ENCODE data around the gene KMT2B. TPM values are rescaled to one million over a fixed set of nuclear protein-coding genes. Genes with fewer than 3 reads are reported as not detected.
A peak's percentile ranks its signal among the peaks of the same experiment; 100 is the strongest.

Gene KMT2B
- total and polyA plus RNA-seq, 2 of the 8 experiments (the other 6 are each of a cell fraction or from before 2014, with no cell fraction given): 26.7 to 38.6 TPM

- Histone ChIP-seq H2AFZ (ENCODE audit: low read length) (no peak overlapping the region), H4K8ac (ENCODE audit: extremely low read depth, insufficient read depth, low read length) (peak overlapping the region; percentile 69), H2BK5ac (ENCODE audit: low read depth, low read length) (no peak overlapping the region), H3K14ac (ENCODE audit: insufficient read length) (no peak overlapping the region), H2BK15ac (ENCODE audit: low read length) (no peak overlapping the region), H3K18ac (ENCODE audit: extremely low read depth, low read length) (no peak overlapping the region; the same call in 1 of the 2 replicates), H4K5ac (ENCODE audit: insufficient read length, low read depth, low read length) (no peak overlapping the region), H3K27ac (ENCODE audit: low read depth, low read length) (no peak overlapping the region; the same call in 1 of the 2 replicates), H2BK120ac (replicated peaks; ENCODE audit: low read depth, low read length) (no peak overlapping the region), H3K36me3 (ENCODE audit: control insufficient read depth in 2 of 4, insufficient read depth in 4 of 4, low read length in 3 of 4) (peaks cover 10 to 28% (median 15%) of the 10 kb centered on the region in 4 experiments; a peak in 7 of 8 replicates), H3K23ac (ENCODE audit: insufficient read length) (no peak overlapping the region), H3K4me1 (replicated peaks in 1 of 4; ENCODE audit: control insufficient read depth in 3 of 4, insufficient read depth in 4 of 4, low read length in 3 of 4) (peaks cover 0 to 25% (median 17%) of the 10 kb centered on the region in 4 experiments; a peak in 6 of 7 replicates), H4K20me1 (replicated peaks in 1 of 2; ENCODE audit: control insufficient read depth in 1 of 2, insufficient read depth in 2 of 2, low read length in 2 of 2) (peaks cover 11% of the 10 kb centered on the region in 2 experiments), H3K79me1 (ENCODE audit: low read depth, low read length) (peaks cover 8% of the 10 kb centered on the region), H3K9ac (replicated peaks in 1 of 4; ENCODE audit: extremely low read depth in 1 of 4, low read depth in 3 of 4, low read length in 3 of 4) (peak overlapping the region; percentile 51 to 86 (median 64); a peak in 6 of 7 replicates), H3K4me3 (ENCODE audit: extremely low read depth in 1 of 4, insufficient read depth in 2 of 4, low read depth in 3 of 4, low read length in 4 of 4) (peak overlapping the region; percentile 70 to 89 (median 85)), H3K23me2 (ENCODE audit: low read depth, low read length) (peaks cover 13% of the 10 kb centered on the region), H2BK12ac (ENCODE audit: low read depth, low read length) (no peak overlapping the region), H2AK5ac (ENCODE audit: low read depth, low read length) (no peak overlapping the region), H2BK20ac (ENCODE audit: low read length) (no peak overlapping the region), H3K27me3 (replicated peaks in 1 of 4; ENCODE audit: control insufficient read depth in 3 of 4, extremely low read depth in 1 of 4, insufficient read depth in 3 of 4, low read length in 3 of 4) (no peaks in the 10 kb centered on the region), H3K4ac (replicated peaks; ENCODE audit: insufficient read length, low read depth, low read length) (no peak overlapping the region), H3K4me2 (ENCODE audit: insufficient read depth in 1 of 2, low read depth in 2 of 2, low read length in 2 of 2) (peak overlapping the region; percentile 80 to 97), H4K91ac (replicated peaks; ENCODE audit: insufficient read length, low read length) (no peak overlapping the region), H3K56ac (replicated peaks; ENCODE audit: insufficient read length, low read depth, low read length) (peak overlapping the region; percentile 37), H3K9me3 (ENCODE audit: insufficient read depth in 2 of 2, low read depth in 1 of 2, low read length in 1 of 2) (no peaks in the 10 kb centered on the region), H3K79me2 (ENCODE audit: control insufficient read depth in 1 of 2, insufficient read depth in 2 of 2, low read length in 2 of 2) (peaks cover 0 to 20% of the 10 kb centered on the region in 2 experiments; a peak in 3 of 4 replicates)
- FAIRE-seq: no peak
- DNase-seq (ENCODE audit: low read depth in 1 of 2, low spot score in 2 of 2): peak in 1 of 2 experiments; percentile 62
- 8% methylated on average over 23 of the region's 42 CpGs; no CpG with 5 or more reads in 1 of the 2 experiments for WGBS, 2 experiments (ENCODE audit: extremely low coverage in 1 of 2, insufficient coverage in 1 of 2, insufficient read length in 1 of 2, insufficient replicate concordance in 2 of 2, low coverage in 1 of 2, low lambda C conversion rate in 2 of 2, missing lambda C conversion rate in 1 of 2)
- ChIA-PET POLR2A (ENCODE audit: partially characterized antibody) (interaction anchor here (0.6 to 5.0 kb wide), 12 partner anchors 9 to 212 kb away, joined by 3 to 54 read pairs (median 4); partner anchors contain the start of genes PSENEN and U2AF1L4), CTCF (ENCODE audit: partially characterized antibody) (interaction anchor here (1.0 to 11.8 kb wide), 3 partner anchors 20 to 101 kb away, joined by 3 to 80 read pairs (median 6); partner anchors contain the start of gene IGFLR1)
- no peak for TF ChIP-seq USF2 (IDR thresholded peaks at IDR 0.05; ENCODE audit: low read length)
- peak; percentile 27; the same call in 1 of the 2 replicates for TF ChIP-seq MAX (IDR thresholded peaks at IDR 0.05)
- TF ChIP-seq RNF2 (IDR thresholded peaks at IDR 0.05; ENCODE audit: borderline replicate concordance, low read depth, low read length, missing control alignments, poor library complexity, severe bottlenecking): no peak
- TF ChIP-seq HDAC2 (IDR thresholded peaks at IDR 0.05; ENCODE audit: borderline replicate concordance in 1 of 2, low read depth in 2 of 2, low read length in 2 of 2): 0 out of 4 replicates have a peak, but pooled peaks of 1 of the 2 experiments have one; percentile 48
- TF ChIP-seq SAP30 (IDR thresholded peaks at IDR 0.05; ENCODE audit: insufficient read depth, insufficient replicate concordance, low read length): peak; percentile 95
- TF ChIP-seq SUZ12 (IDR thresholded peaks at IDR 0.05; ENCODE audit: low read length): no peak
- TF ChIP-seq SIN3A (conservative IDR thresholded peaks at IDR 0.05 in 1 of 2, IDR thresholded peaks at IDR 0.05 in 1 of 2; ENCODE audit: low read depth in 1 of 2, low read length in 2 of 2): peak; percentile 75 to 82; a peak in 3 of 4 replicates
These were observed 690 bp downstream of the KMT2B start for GRCh38 chr19:35718345-35719041.

All from H1 (cell line).